NCI-H2081 (cell line): Measurements from ENCODE around the gene CACNA1H.
A peak's percentile ranks its signal among the peaks of the same experiment; 100 is the strongest.

Experiments
- DNase-seq, 2 experiments: peaks; one replicate each; lab custom pipeline; 2025; lab: John Stamatoyannopoulos, UW

Gene CACNA1H

GRCh38 chr16:1123525-1124230 lies 29.2 kb upstream of the CACNA1H start:
- no peak for DNase-seq

- no peak for DNase-seq
Measured at GRCh38 chr16:1124291-1124690, 28.6 kb upstream of the CACNA1H start.

- DNase-seq: no peak
Measured at GRCh38 chr16:1124795-1125194, 28.1 kb upstream of the CACNA1H start.

GRCh38 chr16:1125471-1125870 lies 27.4 kb upstream of the CACNA1H start:
- DNase-seq: peak in 1 of 2 experiments; percentile 12

GRCh38 chr16:1126044-1126443 lies 26.9 kb upstream of the CACNA1H start:
- no peak for DNase-seq

- DNase-seq: no peak
Measured at GRCh38 chr16:1126586-1126985, 26.3 kb upstream of the CACNA1H start.

- DNase-seq: no peak
Measured at GRCh38 chr16:1127101-1127500, 25.8 kb upstream of the CACNA1H start.

- no peak for DNase-seq
Measured at GRCh38 chr16:1127971-1128715, 24.8 kb upstream of the CACNA1H start.

GRCh38 chr16:1129106-1129960 lies 23.6 kb upstream of the CACNA1H start:
- no peak for DNase-seq

- DNase-seq: no peak
Measured at GRCh38 chr16:1130382-1130781, 22.5 kb upstream of the CACNA1H start.

GRCh38 chr16:1131378-1131994 lies 21.4 kb upstream of the CACNA1H start:
- DNase-seq: no peak

GRCh38 chr16:1132431-1132830 lies 20.5 kb upstream of the CACNA1H start:
- DNase-seq: no peak

- no peak for DNase-seq
Measured at GRCh38 chr16:1133271-1133670, 19.6 kb upstream of the CACNA1H start.

GRCh38 chr16:1133810-1134520 lies 18.9 kb upstream of the CACNA1H start:
- no peak for DNase-seq

- DNase-seq: no peak
Measured at GRCh38 chr16:1134776-1135458, 18.0 kb upstream of the CACNA1H start.

- no peak for DNase-seq
Measured at GRCh38 chr16:1135459-1135825, 17.5 kb upstream of the CACNA1H start.

GRCh38 chr16:1137604-1138003 lies 15.3 kb upstream of the CACNA1H start:
- no peak for DNase-seq

GRCh38 chr16:1140582-1141162 lies 12.2 kb upstream of the CACNA1H start:
- no peak for DNase-seq

GRCh38 chr16:1141191-1141590 lies 11.7 kb upstream of the CACNA1H start:
- DNase-seq: no peak

GRCh38 chr16:1141716-1142115 lies 11.2 kb upstream of the CACNA1H start:
- no peak for DNase-seq

GRCh38 chr16:1142911-1143310 lies 10.0 kb upstream of the CACNA1H start:
- no peak for DNase-seq
